DMS53 treated with DMSO at 0.1 percent for 48 hours (cell line): ENCODE measurements around the gene RTCA.
A peak's percentile ranks its signal among the peaks of the same experiment; 100 is the strongest.
"Not testable (repeated sequence)": the region's sequence is repeated elsewhere in the genome, so short reads cannot be mapped to it uniquely, and the experiment has no call there.

Experiments used
- DNase-seq: peaks from one replicate; lab custom pipeline; 2025; ENCODE audit not compliant: unreplicated experiment; lab: John Stamatoyannopoulos, UW

The RTCA gene

DNA sequence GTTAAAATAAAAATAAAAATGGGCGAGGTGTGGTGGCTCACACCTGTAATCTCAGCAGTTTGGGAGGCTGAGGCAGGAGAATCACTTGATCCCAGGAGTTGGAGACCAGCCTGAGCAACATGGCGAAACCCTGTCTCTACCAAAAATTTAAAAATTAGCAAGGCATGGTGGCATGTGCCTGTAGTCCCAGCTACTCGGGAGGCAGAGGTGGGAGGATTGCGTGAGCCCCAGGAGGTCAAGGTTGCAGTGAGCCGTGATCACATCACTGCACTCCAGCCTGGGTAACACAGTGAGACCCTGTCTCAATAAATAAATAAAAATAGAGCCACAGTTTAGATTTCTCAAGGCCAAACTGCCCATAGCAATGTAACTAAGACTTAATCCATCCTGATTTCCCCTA, 9.7 kb upstream of the RTCA start:
- not testable (repeated sequence) for DNase-seq

DNA sequence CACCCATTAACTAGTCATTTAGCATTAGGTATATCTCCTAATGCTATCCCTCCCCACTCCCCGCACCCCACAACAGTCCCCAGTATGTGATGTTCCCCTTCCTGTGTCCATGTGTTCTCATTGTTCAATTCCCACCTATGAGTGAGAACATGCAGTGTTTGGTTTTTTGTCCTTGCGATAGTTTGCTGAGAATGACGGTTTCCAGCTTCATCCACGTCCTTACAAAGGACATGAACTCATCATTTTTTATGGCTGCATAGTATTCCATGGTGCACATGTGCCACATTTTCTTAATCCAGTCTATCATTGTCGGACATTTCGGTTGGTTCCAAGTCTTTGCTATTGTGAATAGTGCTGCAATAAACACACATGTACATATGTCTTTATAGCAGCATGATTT, 7.6 kb upstream of the RTCA start:
- not testable (repeated sequence) for DNase-seq

DNA sequence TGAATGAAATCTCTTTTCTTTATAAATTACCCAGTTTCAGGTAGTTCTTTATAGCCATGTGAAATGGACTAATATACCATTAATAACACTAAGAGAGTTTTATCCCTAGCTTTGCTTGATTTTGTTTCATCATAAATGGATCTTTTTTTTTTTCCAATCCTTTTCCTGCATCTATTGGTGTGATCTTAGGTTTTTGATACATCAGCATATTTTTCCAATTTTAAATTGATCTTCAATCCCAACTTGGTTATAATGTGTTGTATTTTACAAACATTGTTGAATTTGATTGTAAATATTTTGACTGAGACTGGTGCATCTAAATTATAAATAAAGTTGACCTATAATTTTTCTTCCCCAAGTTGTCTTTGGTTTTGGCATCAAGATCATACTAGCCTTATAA, 4.3 kb upstream of the RTCA start:
- no peak for DNase-seq

DNA sequence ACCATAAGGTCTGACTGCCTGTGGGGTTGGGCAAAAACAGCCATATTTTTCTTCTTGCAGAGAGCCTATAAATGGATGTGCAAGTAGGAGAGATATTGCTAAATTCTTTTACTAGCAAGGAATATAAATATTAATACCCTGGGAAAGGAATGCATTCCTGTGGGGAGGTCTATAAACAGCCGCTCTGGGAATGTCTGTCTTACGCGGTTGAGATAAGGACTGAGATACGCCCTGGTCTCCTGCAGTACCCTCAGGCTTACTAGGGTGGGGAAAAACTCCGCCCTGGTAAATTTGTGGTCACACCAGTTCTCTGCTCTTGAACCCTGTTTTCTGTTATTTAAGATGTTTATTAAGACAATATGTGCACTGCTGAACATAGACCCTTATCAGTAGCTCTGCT, 1.9 kb upstream of the RTCA start:
- DNase-seq: not testable (repeated sequence)

DNA sequence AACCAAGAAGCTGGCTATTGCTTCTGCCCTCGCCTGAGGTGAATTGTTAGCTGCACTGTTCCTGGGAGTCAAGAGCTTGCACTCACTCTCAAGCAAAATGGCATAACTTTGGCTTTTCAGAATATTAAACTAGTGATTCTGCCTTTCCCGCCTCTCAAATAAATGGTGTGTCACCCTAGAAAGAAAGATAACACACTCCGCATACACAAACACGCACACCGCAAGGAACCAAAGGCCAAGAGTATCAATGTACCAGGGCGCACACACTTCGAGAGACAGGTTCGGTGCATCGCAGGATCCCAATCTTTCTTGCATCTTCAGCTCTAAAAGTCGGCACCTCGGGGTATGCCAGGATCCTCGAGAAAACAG, 470 bp upstream of the RTCA start:
- peak; percentile 47 for DNase-seq

DNA sequence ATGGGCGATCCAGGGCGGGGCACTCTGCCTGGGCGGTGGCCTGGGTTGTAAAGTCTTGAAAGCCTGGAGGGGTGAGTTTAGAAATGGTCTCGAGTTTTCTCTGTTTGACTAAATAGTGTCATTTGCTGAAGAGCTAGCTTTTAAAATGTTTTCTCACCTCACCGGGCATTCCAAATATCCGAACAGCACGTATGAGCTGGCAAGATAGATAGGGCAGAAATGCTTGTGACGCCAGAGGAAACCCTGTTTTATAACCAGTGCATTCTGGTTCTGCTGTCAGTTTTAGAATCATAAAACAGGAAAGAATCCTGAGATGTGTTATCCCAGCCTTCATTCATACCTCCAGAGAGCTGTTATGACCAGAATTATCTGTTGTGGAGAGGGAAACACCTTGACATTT, 725 bp downstream of the RTCA start:
- no peak for DNase-seq

DNA sequence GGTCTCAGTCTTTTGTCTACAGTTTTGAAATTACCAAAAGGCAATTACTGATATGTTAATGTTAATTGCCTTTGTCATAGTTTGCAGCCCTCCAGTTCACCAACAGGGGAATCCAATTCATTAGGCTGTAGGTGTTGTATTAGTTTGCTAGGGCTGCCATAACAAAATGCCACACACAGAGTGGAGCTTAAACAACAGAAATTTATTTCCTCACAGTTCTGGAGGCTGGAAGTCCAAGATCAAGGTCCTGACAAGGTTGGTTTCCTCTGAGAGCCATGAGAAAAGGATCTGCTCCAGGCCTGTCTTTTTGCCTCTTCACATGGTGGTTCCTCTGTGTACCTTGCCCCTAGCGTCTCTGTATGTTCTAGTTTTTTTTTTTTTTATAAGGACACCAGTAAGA, 1.3 kb downstream of the RTCA start:
- no peak for DNase-seq

DNA sequence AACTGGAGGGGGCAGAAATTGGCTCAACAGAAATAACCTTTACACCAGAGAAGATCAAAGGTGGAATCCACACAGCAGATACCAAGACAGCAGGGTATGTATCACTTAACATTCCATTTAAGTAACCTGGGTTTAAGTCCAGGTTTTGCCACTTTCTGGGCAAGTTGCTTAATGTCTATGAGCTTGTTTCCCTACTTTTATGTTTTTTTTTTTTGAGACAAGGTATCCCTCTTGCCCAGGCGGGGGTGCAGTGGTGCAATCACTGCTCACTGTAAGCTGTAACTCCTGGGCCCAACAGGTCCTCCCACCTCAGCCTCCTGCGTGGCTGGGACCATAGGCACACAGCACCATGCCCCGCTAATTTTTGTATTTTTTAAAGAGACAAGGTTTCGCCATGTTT, 2.2 kb downstream of the RTCA start:
- no peak for DNase-seq

DNA sequence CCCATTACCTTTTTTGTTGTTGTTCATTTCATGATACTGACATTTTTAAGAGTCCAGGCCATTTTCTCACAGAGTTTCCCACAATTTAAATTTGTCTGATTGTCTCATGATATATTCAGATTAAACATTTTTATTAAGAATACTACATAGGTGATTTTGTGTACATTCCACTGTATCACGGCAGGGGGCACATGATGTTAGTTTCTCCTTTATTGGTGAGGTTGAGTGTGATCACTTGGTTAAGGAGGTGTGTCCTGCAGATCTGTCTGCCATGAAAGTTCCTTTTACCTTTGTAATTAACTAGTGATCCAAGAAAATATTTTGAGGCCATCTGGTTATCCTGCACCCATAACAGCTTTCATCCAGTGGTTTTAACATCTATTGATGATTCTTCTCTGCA, 11.8 kb downstream of the RTCA start:
- DNase-seq: no peak

DNA sequence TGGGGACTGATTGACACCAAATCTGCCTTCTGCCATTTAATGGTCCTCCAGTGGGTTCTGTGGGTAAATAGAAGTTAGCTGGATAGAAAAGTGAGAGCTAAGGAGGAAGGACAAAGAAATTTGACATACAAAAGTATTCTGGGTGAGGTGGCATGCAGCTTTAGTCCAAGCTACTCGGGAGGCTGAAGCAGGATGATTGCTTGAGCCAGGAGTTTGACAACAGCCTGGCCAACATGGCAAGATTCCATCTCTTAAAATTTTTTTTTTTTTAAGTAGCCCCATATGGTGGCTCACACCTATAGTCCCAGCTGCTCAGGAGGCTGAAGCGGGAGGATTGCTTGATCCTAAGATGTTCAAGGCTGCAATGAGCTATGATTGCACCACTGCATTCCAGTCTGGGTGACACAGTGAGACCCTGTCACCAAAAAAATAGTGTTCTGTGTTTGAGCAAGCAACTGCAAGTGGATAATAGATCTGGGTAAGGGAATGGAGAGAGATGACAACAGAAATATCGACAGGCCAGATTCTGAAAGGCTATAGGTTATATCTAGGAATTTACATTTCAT, 13.4 kb downstream of the RTCA start:
- DNase-seq: no peak

DNA sequence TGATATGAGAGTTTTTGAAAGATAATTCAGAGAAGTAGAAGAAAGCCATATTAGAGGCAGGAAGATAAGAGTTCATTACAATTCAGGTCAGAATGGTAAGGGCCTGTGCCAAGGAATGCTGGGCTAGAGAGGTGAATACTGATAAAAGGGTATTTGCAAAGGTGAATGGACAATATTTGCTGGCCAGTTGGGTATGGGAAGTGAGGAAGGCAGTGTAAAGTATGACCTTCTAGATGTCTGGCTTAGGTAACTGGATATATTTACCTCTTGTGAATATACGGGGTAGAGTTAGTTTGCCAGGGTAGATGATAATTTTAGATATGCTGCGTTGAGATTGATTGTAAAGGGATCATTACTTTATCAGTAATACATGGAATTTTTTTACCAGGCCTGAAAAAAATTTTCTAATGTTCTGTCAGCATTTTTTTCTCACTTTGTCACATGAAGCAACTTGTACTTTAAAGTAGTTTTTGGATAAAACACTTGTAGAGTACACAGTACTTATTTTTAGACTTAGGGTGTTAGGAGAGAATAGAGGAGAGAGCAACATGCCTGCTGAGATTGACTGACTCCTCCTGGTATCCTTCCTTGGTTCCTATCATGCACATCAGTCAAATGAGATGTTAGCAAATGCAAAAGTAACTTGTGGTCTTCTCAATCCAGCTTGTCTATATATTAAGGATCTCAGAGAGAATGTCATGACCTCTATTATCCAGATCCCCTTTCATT, 14.1 kb downstream of the RTCA start:
- DNase-seq: no peak

DNA sequence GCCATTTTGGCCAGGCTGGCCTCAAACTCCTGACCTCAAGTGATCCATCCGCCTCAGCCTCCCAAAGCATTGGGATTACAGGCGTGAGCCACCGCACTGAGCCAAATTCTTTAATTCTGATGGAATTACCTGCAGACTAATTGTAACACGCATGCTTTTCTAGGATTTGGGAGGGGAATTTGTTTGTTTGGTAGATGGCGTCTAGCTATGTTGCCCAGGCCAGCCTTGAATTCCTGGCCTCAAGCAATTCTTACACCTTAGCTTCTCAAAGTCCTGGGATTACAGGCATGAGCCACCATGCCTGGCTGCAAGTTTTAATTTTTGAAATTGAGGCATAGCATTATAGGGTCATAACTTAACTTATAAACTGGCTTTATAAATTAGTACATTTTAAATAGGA, 18.6 kb downstream of the RTCA start:
- DNase-seq: no peak

DNA sequence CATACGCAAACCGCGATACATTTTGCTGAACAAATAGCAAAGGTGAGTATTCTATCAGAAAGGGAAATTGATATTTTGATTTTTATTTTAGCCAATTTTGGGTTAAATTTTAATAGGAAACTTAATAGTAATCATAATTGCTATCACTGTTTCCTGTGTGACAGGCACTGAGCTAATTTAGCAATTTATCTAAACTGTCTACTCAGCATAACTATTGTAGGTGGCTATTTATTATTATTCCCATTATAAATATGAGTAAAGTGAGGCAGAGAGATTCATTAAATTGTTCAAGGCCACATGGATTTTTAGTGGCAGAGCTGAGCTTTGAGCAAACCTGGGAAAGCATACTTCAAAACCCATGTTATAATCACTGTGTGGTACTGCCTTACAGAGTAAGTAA, 21.1 kb downstream of the RTCA start:
- DNase-seq: no peak

DNA sequence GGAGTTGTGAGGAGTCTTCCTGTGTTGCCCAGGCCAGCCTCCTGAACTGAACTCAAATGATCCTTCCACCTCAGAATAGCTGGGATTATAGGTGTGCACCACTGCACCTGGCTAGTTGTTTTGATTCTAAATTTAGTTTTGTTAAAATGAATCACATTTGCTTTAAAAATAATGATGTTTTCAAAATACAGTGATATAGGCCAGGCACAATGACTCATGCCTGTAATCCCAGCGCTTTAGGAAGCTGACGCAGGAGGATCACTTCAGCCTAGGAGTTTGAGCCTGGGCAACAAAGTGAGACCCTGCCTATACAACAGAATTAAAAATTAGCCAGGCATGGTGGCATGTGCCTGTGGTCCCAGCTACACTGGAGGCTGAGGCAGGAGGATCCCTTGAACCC, 24.3 kb downstream of the RTCA start:
- DNase-seq: no peak

DNA sequence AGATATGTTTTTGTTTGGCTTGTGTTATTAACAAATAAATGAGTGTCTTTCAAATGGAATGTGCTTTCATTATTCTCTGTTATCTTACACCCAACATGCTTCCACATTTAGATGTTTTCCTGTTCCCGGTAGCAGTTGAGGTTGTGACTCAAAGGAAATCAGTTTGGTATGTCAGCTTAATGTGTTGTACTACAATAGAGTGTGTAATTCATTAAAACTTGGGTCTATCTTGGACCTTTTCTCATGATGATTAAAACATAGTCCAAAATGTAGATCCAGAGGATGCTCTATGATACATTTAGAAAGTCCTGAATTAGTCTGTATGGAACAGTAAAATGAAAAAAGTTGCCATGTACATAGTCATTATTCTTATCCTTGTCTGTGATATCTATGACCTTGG, 26.7 kb downstream of the RTCA start:
- no peak for DNase-seq

DNA sequence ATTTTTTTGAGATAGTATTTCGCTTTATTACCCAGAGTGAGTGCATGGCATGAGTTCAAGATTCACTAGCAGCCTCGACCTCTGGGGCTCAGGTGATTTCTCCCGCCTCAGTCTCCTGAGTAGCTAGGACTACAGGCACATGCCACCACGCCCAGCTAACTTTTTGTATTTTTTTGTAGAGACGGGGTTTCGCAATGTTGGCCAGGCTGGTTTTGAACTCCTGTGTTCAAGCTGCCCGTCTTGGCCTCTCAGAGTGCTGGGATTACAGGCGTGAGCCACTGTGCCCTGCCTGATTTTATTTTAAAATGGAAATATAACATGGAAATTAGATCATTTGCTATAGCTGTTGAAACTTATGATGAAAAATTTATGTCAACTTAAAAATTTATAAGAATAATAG, 30.1 kb downstream of the RTCA start:
- DNase-seq: no peak

DNA sequence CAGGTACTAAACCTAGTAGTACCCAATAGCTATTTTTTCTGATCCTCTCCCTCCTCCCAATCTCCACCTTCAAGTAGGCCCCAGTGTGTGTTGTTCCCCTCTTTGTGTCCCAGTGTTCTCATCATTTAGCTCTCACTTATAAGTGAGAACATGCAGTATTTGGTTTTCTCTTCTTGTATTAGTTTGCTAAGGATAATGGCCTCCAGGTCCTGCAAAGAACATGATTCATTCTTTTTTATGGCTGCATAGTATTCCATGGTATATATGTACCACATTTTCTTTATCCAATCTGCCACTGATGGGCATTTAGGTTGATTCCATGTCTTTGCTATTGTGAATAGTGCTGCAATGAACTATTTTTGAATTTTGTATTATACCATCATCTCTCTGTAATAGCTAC, 31.0 kb downstream of the RTCA start:
- not testable (repeated sequence) for DNase-seq

DNA sequence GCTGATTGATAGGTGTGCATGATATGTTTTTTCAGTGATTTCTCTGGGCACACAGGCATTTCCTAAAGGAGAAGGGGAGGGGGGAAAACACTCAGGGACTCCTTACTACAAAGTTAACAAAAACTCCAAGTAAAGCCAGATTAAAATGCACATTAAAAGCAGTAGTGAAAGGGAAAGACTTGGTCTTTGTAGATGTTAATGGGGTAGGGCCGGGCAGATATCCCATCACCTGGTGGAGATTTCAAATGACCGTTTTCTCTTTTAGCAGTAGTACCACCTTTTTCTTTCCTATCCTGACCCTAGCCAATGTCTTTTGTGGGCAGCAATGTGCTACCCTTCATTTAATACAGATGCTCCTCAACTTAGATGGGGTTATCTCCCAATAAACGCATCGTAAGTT, 32.5 kb downstream of the RTCA start:
- DNase-seq: no peak

DNA sequence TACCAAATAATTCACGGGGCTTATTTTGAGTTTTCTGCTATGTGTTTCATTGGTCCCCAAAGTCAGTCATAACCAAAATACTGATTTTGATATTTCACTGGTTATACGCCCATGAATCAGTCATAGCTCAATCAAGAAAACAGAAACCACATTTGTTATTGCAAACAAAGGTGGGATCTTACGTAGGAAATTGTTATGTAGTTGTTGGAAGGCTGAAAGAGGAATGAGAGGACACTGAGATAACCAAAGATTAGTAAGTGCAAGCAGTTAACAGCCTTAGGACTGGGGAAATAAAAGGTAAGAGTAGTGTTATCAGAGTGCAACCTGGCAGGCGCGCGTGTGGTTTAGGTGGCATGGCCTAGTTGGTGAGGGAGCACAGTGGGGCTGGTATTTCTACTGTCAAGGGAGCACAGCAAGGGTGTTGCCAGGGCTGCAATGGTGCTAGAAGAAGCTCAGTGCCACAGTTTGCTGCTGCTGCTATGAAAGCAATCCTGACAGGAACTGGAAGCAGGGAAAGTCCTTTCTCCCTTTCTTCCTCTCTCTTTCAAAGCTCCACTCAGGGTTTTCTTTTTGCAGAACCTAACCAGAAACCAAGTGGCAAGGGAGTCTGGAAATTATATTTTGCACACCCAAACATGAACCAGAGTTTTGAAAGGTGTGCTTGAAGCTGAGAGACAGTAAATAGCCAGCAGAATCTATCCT, 33.7 kb downstream of the RTCA start:
- DNase-seq: no peak

DNA sequence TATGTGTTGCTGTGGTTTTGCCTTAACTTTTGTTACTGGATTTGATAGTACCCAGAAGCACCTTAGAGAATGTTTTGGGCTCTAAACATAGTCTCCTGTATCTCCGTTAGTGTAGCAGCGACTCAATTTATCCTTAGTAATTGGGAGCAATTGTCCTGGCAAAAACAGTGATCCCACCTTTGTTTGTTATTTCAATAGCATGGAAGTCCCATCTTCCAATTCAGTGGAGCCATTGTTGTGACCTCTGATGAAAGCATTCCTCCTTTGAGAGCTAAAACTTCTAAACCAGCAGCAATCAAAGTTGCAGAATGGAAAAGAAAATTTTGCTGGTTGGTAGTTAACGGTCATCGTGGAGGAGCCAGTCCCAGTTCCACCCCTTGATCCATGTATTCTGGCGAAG, 34.7 kb downstream of the RTCA start:
- DNase-seq: no peak

DNA sequence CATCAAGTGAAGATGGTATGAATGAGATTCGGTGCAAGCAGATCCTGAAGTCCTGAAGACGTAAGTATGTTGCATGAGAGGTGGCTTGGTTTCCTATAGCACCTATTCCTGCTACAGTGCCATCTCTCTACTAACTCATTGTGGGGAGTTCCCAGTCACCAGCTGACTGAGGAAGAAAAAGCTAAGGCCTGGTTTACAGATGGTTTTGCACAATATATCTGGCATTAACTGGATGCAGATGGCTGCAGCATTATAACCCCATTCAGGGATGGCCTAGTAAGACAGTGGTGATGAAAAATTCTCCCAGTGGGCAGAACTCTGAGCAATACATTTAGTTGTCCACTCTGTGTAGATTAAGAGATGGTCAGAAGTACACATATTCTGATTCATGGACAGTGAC, 36.7 kb downstream of the RTCA start:
- DNase-seq: no peak

DNA sequence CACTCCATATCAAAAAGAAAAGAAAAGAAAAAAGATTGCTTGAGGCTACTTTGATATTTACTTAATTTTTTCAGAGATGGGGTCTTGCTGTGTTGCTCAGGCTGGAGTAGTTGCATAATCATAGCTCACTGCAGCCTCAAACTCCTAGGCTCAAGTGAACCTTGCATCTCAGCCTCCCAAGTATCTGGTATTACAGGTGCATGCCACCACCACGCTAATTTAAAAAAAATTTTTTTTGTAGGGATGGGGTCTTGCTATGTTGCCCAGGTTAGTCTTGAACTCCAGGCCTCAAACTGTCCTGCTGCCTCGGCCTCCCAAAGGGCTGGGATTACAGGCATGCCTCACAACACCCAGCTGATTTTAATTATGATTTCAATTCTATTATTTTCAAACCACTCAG, 38.2 kb downstream of the RTCA start:
- no peak for DNase-seq

DNA sequence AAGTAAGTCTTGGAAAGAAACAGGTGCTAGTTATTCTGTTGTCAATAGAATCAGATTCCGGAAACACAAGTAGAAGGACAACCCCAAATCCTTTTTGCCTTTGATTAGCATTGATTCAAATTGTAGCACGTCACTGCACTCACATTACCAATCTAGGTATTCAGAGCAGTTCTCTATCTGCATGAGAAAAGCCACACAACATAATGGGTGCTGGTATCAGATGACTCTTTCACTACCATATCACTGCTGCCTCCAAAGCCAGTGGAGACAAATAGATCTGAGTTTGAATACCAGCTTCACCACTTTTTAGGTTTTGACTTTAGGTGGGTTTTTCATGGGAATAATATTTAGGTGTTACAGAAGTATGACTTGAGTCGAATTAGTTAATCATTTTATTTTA, 38.9 kb downstream of the RTCA start:
- DNase-seq: no peak
